ENCODE measurements around the gene CPED1.

Gene CPED1

GRCh38 chr7:121186746-121187145, 198.2 kb downstream of the CPED1 start:
- no peak for TF ChIP-seq FOXP2 (optimal IDR thresholded peaks at IDR 0.05; ENCODE audit: borderline replicate concordance, extremely low read depth, extremely low read length, insufficient read depth)
- TF ChIP-seq POLR2AphosphoS5 (IDR thresholded peaks at IDR 0.05; ENCODE audit: low read depth, low read length), result no peak
- TF ChIP-seq REST (IDR thresholded peaks at IDR 0.05; ENCODE audit: insufficient read depth in 1 of 2, low read depth in 2 of 2, low read length in 2 of 2), result no peak
- no peak for TF ChIP-seq TAF1 (IDR thresholded peaks at IDR 0.05; ENCODE audit: borderline replicate concordance, insufficient read depth, low read length)
- TF ChIP-seq SIN3A (IDR thresholded peaks at IDR 0.05; ENCODE audit: borderline replicate concordance, insufficient read depth, low read length), result no peak

- no peak for TF ChIP-seq SIN3A (IDR thresholded peaks at IDR 0.05; ENCODE audit: borderline replicate concordance, insufficient read depth, low read length)
- TF ChIP-seq FOXP2 (optimal IDR thresholded peaks at IDR 0.05; ENCODE audit: borderline replicate concordance, extremely low read depth, extremely low read length, insufficient read depth), result no peak
- TF ChIP-seq TAF1 (IDR thresholded peaks at IDR 0.05; ENCODE audit: borderline replicate concordance, insufficient read depth, low read length), result no peak
- TF ChIP-seq REST (IDR thresholded peaks at IDR 0.05; ENCODE audit: insufficient read depth in 1 of 2, low read depth in 2 of 2, low read length in 2 of 2), result no peak
- no peak for TF ChIP-seq POLR2AphosphoS5 (IDR thresholded peaks at IDR 0.05; ENCODE audit: low read depth, low read length)
These were observed 198.7 kb downstream of the CPED1 start for GRCh38 chr7:121187222-121187621.

GRCh38 chr7:121187676-121188075, 199.2 kb downstream of the CPED1 start:
- TF ChIP-seq FOXP2 (optimal IDR thresholded peaks at IDR 0.05; ENCODE audit: borderline replicate concordance, extremely low read depth, extremely low read length, insufficient read depth) (no peak), TAF1 (IDR thresholded peaks at IDR 0.05; ENCODE audit: borderline replicate concordance, insufficient read depth, low read length) (no peak), POLR2AphosphoS5 (IDR thresholded peaks at IDR 0.05; ENCODE audit: low read depth, low read length) (no peak), REST (IDR thresholded peaks at IDR 0.05; ENCODE audit: insufficient read depth in 1 of 2, low read depth in 2 of 2, low read length in 2 of 2) (no peak), SIN3A (IDR thresholded peaks at IDR 0.05; ENCODE audit: borderline replicate concordance, insufficient read depth, low read length) (no peak)

GRCh38 chr7:121192834-121193233, 204.3 kb downstream of the CPED1 start:
- no peak for TF ChIP-seq FOXP2 (optimal IDR thresholded peaks at IDR 0.05; ENCODE audit: borderline replicate concordance, extremely low read depth, extremely low read length, insufficient read depth)
- no peak for TF ChIP-seq SIN3A (IDR thresholded peaks at IDR 0.05; ENCODE audit: borderline replicate concordance, insufficient read depth, low read length)
- TF ChIP-seq REST (IDR thresholded peaks at IDR 0.05; ENCODE audit: insufficient read depth in 1 of 2, low read depth in 2 of 2, low read length in 2 of 2), result no peak
- no peak for TF ChIP-seq POLR2AphosphoS5 (IDR thresholded peaks at IDR 0.05; ENCODE audit: low read depth, low read length)
- TF ChIP-seq TAF1 (IDR thresholded peaks at IDR 0.05; ENCODE audit: borderline replicate concordance, insufficient read depth, low read length), result no peak

- TF ChIP-seq TAF1 (IDR thresholded peaks at IDR 0.05; ENCODE audit: borderline replicate concordance, insufficient read depth, low read length) (no peak), SIN3A (IDR thresholded peaks at IDR 0.05; ENCODE audit: borderline replicate concordance, insufficient read depth, low read length) (no peak), REST (IDR thresholded peaks at IDR 0.05; ENCODE audit: insufficient read depth in 1 of 2, low read depth in 2 of 2, low read length in 2 of 2) (no peak), POLR2AphosphoS5 (IDR thresholded peaks at IDR 0.05; ENCODE audit: low read depth, low read length) (no peak), FOXP2 (optimal IDR thresholded peaks at IDR 0.05; ENCODE audit: borderline replicate concordance, extremely low read depth, extremely low read length, insufficient read depth) (no peak)
These were observed 206.5 kb downstream of the CPED1 start for GRCh38 chr7:121195010-121195409.
